NT2/D1 (cell line): Measurements from ENCODE around the gene ENDOV.

ENCODE experiments used
- DNase-seq: peaks from one replicate; pipeline ENCODE4 v3.0.0-alpha.2; 2011; ENCODE audit warnings: low read depth, low spot score
- H3K27me3 ChIP-seq: 2 replicates; pipeline ENCODE4 v1.6.0; 2011; ENCODE audit warnings: mild to moderate bottlenecking; ENCODE audit not compliant: insufficient read length, insufficient read depth
- H3K36me3 ChIP-seq: 2 replicates; pipeline ENCODE4 v1.6.1; 2011; ENCODE audit warnings: mild to moderate bottlenecking, low read length, mixed read lengths; ENCODE audit not compliant: insufficient read depth, insufficient read length
- H3K4me1 ChIP-seq: 2 replicates; pipeline ENCODE4 v1.5.1; 2011; ENCODE audit not compliant: insufficient read depth, insufficient read length
- H3K4me3 ChIP-seq: 2 replicates; pipeline ENCODE4 v1.5.1; 2011; ENCODE audit warnings: low read depth; ENCODE audit not compliant: insufficient read length
- H3K9ac ChIP-seq: 2 replicates; pipeline ENCODE4 v1.6.0; 2011; ENCODE audit warnings: low read depth; ENCODE audit not compliant: insufficient read length
- H3K9me3 ChIP-seq: 2 replicates; pipeline ENCODE4 v1.5.1; 2011; ENCODE audit warnings: mild to moderate bottlenecking, low read length; ENCODE audit not compliant: insufficient read depth
- SUZ12 ChIP-seq: IDR thresholded peaks from 2 replicates; pipeline ENCODE4 v1.6.1; 2011; ENCODE audit not compliant: insufficient read length, insufficient read depth; ENCODE audit errors: extremely low read depth
- YY1 ChIP-seq: IDR thresholded peaks from 2 replicates; pipeline ENCODE4 v1.6.1; 2011; ENCODE audit not compliant: insufficient read length, insufficient read depth
- ZNF274 ChIP-seq: IDR thresholded peaks from 2 replicates; pipeline ENCODE4 v1.6.1; 2011; ENCODE audit warnings: mild to moderate bottlenecking, low read depth, low read length

ENDOV gene

GRCh38 chr17:80478487-80479245 lies 63.7 kb downstream of the ENDOV start:
- peaks cover 30% of the 10 kb centered on the region for H3K4me1 ChIP-seq
- H3K9me3 ChIP-seq: no peaks in the 10 kb centered on the region
- TF ChIP-seq YY1 (no peak), SUZ12 (peak; percentile 79)
- H3K4me3 ChIP-seq: peak overlapping the region; percentile 39
- H3K27me3 ChIP-seq: peaks cover 94% of the 10 kb centered on the region
- H3K9ac ChIP-seq: peak overlapping the region; percentile 67
- H3K36me3 ChIP-seq: no peaks in the 10 kb centered on the region
- DNase-seq: no peak

- H3K4me3 ChIP-seq: no peak overlapping the region
- peaks cover 30% of the 10 kb centered on the region for H3K4me1 ChIP-seq
- no peaks in the 10 kb centered on the region for H3K36me3 ChIP-seq
- no peak for TF ChIP-seq YY1
- H3K9ac ChIP-seq: no peak overlapping the region
- H3K27me3 ChIP-seq: peaks cover 92% of the 10 kb centered on the region
- DNase-seq: no peak
- no peaks in the 10 kb centered on the region for H3K9me3 ChIP-seq
Observed at GRCh38 chr17:80479246-80479566, 64.2 kb downstream of the ENDOV start.

- no peak for DNase-seq
- Histone ChIP-seq H3K9me3 (no peaks in the 10 kb centered on the region), H3K4me3 (no peak overlapping the region), H3K9ac (no peak overlapping the region), H3K36me3 (no peaks in the 10 kb centered on the region), H3K27me3 (peaks cover 82% of the 10 kb centered on the region), H3K4me1 (peaks cover 27% of the 10 kb centered on the region)
- TF ChIP-seq ZNF274: no peak
- TF ChIP-seq SUZ12: no peak
- no peak for TF ChIP-seq YY1
Observed at GRCh38 chr17:80480248-80480647, 65.3 kb downstream of the ENDOV start.

GRCh38 chr17:80481284-80482057 lies 66.5 kb downstream of the ENDOV start:
- DNase-seq: no peak
- no peak overlapping the region for H3K4me3 ChIP-seq
- TF ChIP-seq YY1 (no peak), SUZ12 (no peak), ZNF274 (no peak)
- H3K9me3 ChIP-seq: no peaks in the 10 kb centered on the region
- peaks cover 24% of the 10 kb centered on the region for H3K4me1 ChIP-seq
- H3K27me3 ChIP-seq: peaks cover 74% of the 10 kb centered on the region
- no peaks in the 10 kb centered on the region for H3K36me3 ChIP-seq
- no peak overlapping the region for H3K9ac ChIP-seq

- TF ChIP-seq ZNF274: no peak
- TF ChIP-seq SUZ12: no peak
- no peak for TF ChIP-seq YY1
- Histone ChIP-seq H3K9ac (no peak overlapping the region), H3K36me3 (no peaks in the 10 kb centered on the region), H3K27me3 (peaks cover 73% of the 10 kb centered on the region), H3K4me1 (peaks cover 29% of the 10 kb centered on the region), H3K4me3 (no peak overlapping the region), H3K9me3 (no peaks in the 10 kb centered on the region)
- no peak for DNase-seq
Observed at GRCh38 chr17:80482058-80482318, 67.0 kb downstream of the ENDOV start.

GRCh38 chr17:80482555-80483308 lies 67.8 kb downstream of the ENDOV start:
- H3K9me3 ChIP-seq: no peaks in the 10 kb centered on the region
- DNase-seq: no peak
- no peak overlapping the region for H3K4me3 ChIP-seq
- peaks cover 70% of the 10 kb centered on the region for H3K27me3 ChIP-seq
- no peaks in the 10 kb centered on the region for H3K36me3 ChIP-seq
- no peak overlapping the region for H3K9ac ChIP-seq
- TF ChIP-seq YY1: no peak
- TF ChIP-seq SUZ12: no peak
- peaks cover 33% of the 10 kb centered on the region for H3K4me1 ChIP-seq

- H3K9ac ChIP-seq: no peak overlapping the region
- H3K9me3 ChIP-seq: no peaks in the 10 kb centered on the region
- no peak for DNase-seq
- H3K27me3 ChIP-seq: peaks cover 52% of the 10 kb centered on the region
- H3K4me3 ChIP-seq: no peak overlapping the region
- H3K36me3 ChIP-seq: no peaks in the 10 kb centered on the region
- peaks cover 23% of the 10 kb centered on the region for H3K4me1 ChIP-seq
- TF ChIP-seq ZNF274 (no peak), SUZ12 (no peak), YY1 (no peak)
Observed at GRCh38 chr17:80485846-80486245, 70.9 kb downstream of the ENDOV start.
